Kidney (tissue), 14 donors: Measurements from ENCODE around the gene ARHGAP26. TPM values are rescaled to one million over a fixed set of nuclear protein-coding genes. Genes with fewer than 3 reads are reported as not detected.

Experiments
- DNase-seq, 5 donors: peaks; one replicate each; pipeline ENCODE4 v3.0.0-alpha.2; 2013 to 2020
- FAIRE-seq: peaks from 2 replicates; lab custom pipeline; 2012; peaks lifted over from hg19 to GRCh38; lab: Jason Lieb, UNC
- H3K27ac ChIP-seq, 2 donors: one replicate each; pipeline ENCODE4 v1.7.0; 2013; ENCODE audit warnings: low read depth in 2 of 2, low read length in 2 of 2, inconsistent platforms in 1 of 2
- H3K27me3 ChIP-seq: one replicate; pipeline ENCODE4 v1.7.1; 2013; ENCODE audit warnings: low read length, inconsistent platforms; ENCODE audit not compliant: control insufficient read depth, insufficient read depth
- H3K36me3 ChIP-seq, 3 donors: one replicate each; pipeline versions ENCODE4 v1.7.0 to v1.7.1; 2013; ENCODE audit warnings: low read length in 3 of 3, control low read depth in 1 of 3, inconsistent platforms in 1 of 3; ENCODE audit not compliant: insufficient read depth in 3 of 3, control insufficient read depth in 2 of 3
- H3K4me1 ChIP-seq, 3 donors: one replicate each; pipeline versions ENCODE4 v1.7.0 to v1.7.1; 2013; ENCODE audit warnings: low read length in 3 of 3, inconsistent platforms in 1 of 3, low read depth in 1 of 3; ENCODE audit not compliant: control insufficient read depth in 2 of 3, insufficient read depth in 2 of 3
- H3K4me3 ChIP-seq, 3 donors: one replicate each; pipeline versions ENCODE4 v1.7.0 to v1.8.1; 2013; ENCODE audit warnings: low read length in 3 of 3, control low read depth in 1 of 3, inconsistent platforms in 1 of 3
- H3K9ac ChIP-seq, 3 donors: one replicate each; pipeline versions ENCODE4 v1.7.0 to v1.7.1; 2013; ENCODE audit warnings: low read length in 3 of 3, control low read depth in 1 of 3, inconsistent platforms in 1 of 3
- H3K9me3 ChIP-seq, 3 donors: one replicate each; pipeline versions ENCODE4 v1.7.0 to v1.7.1; 2013; ENCODE audit warnings: low read length in 3 of 3, control low read depth in 1 of 3, inconsistent platforms in 1 of 3; ENCODE audit not compliant: control insufficient read depth in 2 of 3, insufficient read depth in 1 of 3
- CTCF ChIP-seq: IDR thresholded peaks from 3 replicates; pipeline ENCODE4 v1.5.1; 2012; ENCODE audit warnings: mild to moderate bottlenecking, moderate library complexity, borderline replicate concordance; ENCODE audit not compliant: insufficient read depth; ENCODE audit errors: extremely low read depth
- intact Hi-C: fragments of 100-400 bp; cut with DNase I; formaldehyde crosslinking; loops from one replicate; pipeline ENCODE4 v1.11.1; 2022
- polyA plus RNA-seq: library from polyadenylated mRNA; stranded (reverse); fragments of 350-450 nt; fragmentation: Illumina TruSeq; extraction: RNeasy Lipid Tissue Mini Kit (QIAGEN cat#74804); gene quantifications from one replicate; pipeline ENCODE4 v1.2.3, GENCODE V29; 2014; ENCODE audit warnings: low read depth, low replicate concordance; ENCODE audit not compliant: insufficient read depth
- total RNA-seq: library from RNA; stranded (reverse); fragmentation: NEBNext Ultra II Directional; extraction: Animal tissue kit (Norgen Biotek cat#: 25700); gene quantifications from one replicate; pipeline ENCODE4 v1.2.1, GENCODE V29; 2021
- donor health status: control.
- donor health status: control.
- donor health status: control.
- donor health status: control.
- donor health status: control.
- donor health status: DM: yes; HTN: yes; CAD: no.
- donor health status: Normal renal cell carcinoma (clear cell type).

Gene ARHGAP26
- total and polyA plus RNA-seq, 2 donors from 2014 or later: 2.5 to 85.7 TPM

- Histone ChIP-seq H3K27me3 (no peaks in the 10 kb centered on the region), H3K9ac (no peak overlapping the region), H3K36me3 (no peaks in the 10 kb centered on the region), H3K9me3 (no peaks in the 10 kb centered on the region), H3K4me1 (no peaks in the 10 kb centered on the region), H3K4me3 (no peak overlapping the region), H3K27ac (no peak overlapping the region)
- DNase-seq: no peak
- TF ChIP-seq CTCF: no peak
- intact Hi-C loops: no loop called here
- FAIRE-seq: no peak
These were observed 6.5 kb upstream of the ARHGAP26 start for GRCh38 chr5:142763701-142764100.

- no peak for TF ChIP-seq CTCF
- Histone ChIP-seq H3K36me3 (no peaks in the 10 kb centered on the region), H3K27me3 (no peaks in the 10 kb centered on the region), H3K4me3 (no peak overlapping the region), H3K9ac (no peak overlapping the region), H3K4me1 (peaks cover 0 to 6% (median 2%) of the 10 kb centered on the region in 3 donors), H3K27ac (no peak overlapping the region), H3K9me3 (no peaks in the 10 kb centered on the region)
- intact Hi-C loops: no loop called here
- no peak for DNase-seq
- no peak for FAIRE-seq
These were observed 3.0 kb upstream of the ARHGAP26 start for GRCh38 chr5:142767178-142767577.

DNA sequence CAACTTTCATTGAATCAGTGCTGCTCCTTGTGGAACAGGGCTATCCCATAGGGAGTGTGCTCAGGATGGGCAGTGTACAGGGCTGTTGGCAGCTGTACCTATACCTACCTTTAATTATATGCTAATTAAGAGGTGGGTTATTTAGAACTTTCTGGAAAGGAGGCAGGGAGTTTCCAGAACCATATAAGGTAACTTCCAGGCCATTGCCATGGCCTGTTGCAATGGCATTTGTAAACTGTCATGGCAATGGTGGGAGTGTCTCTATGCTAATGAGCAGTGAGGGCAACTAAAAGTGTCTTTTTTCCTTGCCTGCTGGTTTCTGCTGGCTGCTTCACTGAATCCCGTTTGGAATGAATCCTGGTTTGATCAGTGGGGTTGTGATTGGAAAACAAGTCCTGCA lies 2.3 kb upstream of the ARHGAP26 start:
- Histone ChIP-seq H3K4me1 (peaks cover 0 to 6% (median 6%) of the 10 kb centered on the region in 3 donors), H3K27me3 (no peaks in the 10 kb centered on the region), H3K27ac (no peak overlapping the region), H3K9me3 (no peaks in the 10 kb centered on the region), H3K4me3 (no peak overlapping the region), H3K9ac (no peak overlapping the region), H3K36me3 (no peaks in the 10 kb centered on the region)
- intact Hi-C loops: no loop called here
- FAIRE-seq (no peak), DNase-seq (no peak)
- TF ChIP-seq CTCF: no peak

- DNase-seq (peak in 3 of 5 donors; percentile 14 to 29 (median 25)), FAIRE-seq (no peak)
- peak overlapping the region in 1 of 2 donors; percentile 85 for H3K27ac ChIP-seq
- intact Hi-C loops: no loop called here
- H3K36me3 ChIP-seq: no peaks in the 10 kb centered on the region
- peak overlapping the region in 2 of 3 donors; percentile 71 to 76 for H3K9ac ChIP-seq
- H3K27me3 ChIP-seq: no peaks in the 10 kb centered on the region
- H3K4me1 ChIP-seq: peaks cover 0 to 6% (median 6%) of the 10 kb centered on the region in 3 donors
- no peak for TF ChIP-seq CTCF
- H3K9me3 ChIP-seq: no peaks in the 10 kb centered on the region
- peak overlapping the region; percentile 83 to 92 (median 89) for H3K4me3 ChIP-seq
These were observed 855 bp upstream of the ARHGAP26 start for GRCh38 chr5:142769251-142769792.
